Measurements from ENCODE around the gene PDP2. TPM values are rescaled to one million over a fixed set of nuclear protein-coding genes. Genes with fewer than 3 reads are reported as not detected.
"Not testable (repeated sequence)": the region's sequence is repeated elsewhere in the genome, so short reads cannot be mapped to it uniquely, and the experiment has no call there.

The PDP2 gene
- total RNA-seq, 4 donors from 2014 or later: 12.3 to 29.9 (median 15.5) TPM

DNA sequence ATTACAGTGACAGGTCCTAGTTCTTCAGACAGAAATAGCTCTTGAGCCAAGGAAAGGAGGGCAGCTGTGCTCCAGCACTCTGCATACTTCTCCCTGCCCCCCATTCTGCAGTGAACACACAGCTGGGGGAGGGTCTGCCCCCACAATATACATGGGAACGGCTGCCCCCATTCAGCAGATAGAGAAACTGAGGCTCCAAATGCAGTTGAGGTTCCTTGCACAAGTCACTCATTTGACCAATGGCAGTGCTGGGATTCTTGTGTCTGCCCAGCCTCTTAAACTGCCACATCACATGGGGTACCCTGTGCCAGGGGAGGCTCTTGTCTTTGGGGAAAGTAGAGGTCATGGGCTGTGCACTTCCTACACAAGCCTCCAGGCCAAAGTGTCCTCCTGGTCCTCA lies 10.9 kb upstream of the PDP2 start:
- 77 to 93% methylated on average over 1 of the region's 1 CpG for WGBS, 2 donors
- DNase-seq (ENCODE audit: low spot score in 2 of 2): no peak
- Histone ChIP-seq H3K27me3 (no peaks in the 10 kb centered on the region), H3K27ac (no peak overlapping the region), H3K9me3 (no peaks in the 10 kb centered on the region), H3K36me3 (no peaks in the 10 kb centered on the region), H3K4me1 (peaks cover 0 to 26% (median 8%) of the 10 kb centered on the region in 4 donors), H3K4me3 (no peak overlapping the region)
- no peak for TF ChIP-seq EP300 (IDR thresholded peaks at IDR 0.05)
- TF ChIP-seq POLR2A (IDR thresholded peaks at IDR 0.05): no peak
- TF ChIP-seq, protein P1, sequence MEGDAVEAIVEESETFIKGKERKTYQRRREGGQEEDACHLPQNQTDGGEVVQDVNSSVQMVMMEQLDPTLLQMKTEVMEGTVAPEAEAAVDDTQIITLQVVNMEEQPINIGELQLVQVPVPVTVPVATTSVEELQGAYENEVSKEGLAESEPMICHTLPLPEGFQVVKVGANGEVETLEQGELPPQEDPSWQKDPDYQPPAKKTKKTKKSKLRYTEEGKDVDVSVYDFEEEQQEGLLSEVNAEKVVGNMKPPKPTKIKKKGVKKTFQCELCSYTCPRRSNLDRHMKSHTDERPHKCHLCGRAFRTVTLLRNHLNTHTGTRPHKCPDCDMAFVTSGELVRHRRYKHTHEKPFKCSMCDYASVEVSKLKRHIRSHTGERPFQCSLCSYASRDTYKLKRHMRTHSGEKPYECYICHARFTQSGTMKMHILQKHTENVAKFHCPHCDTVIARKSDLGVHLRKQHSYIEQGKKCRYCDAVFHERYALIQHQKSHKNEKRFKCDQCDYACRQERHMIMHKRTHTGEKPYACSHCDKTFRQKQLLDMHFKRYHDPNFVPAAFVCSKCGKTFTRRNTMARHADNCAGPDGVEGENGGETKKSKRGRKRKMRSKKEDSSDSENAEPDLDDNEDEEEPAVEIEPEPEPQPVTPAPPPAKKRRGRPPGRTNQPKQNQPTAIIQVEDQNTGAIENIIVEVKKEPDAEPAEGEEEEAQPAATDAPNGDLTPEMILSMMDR (IDR thresholded peaks at IDR 0.05): no peak

DNA sequence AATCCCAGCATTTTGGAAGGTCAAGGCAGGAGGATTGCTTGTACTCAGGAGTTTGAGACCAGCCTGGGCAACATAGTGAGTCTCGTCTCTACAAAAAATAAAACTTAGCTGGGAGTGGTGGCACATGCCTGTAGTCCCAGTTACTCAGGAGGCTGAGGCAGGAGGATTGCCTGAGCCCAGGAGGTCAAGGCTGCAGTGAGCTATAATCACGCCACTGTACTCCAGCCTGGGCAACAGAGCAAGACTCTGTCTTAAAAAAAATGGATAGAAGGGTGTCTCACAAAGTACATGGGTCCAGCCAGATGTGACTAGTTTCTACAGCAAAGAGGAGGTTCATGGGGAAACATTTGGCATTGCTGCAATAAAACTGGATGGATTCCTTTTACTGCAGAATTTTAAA lies 9.0 kb upstream of the PDP2 start:
- not testable (repeated sequence) for DNase-seq (ENCODE audit: low spot score in 2 of 2); H3K9me3 ChIP-seq; H3K4me3 ChIP-seq; H3K36me3 ChIP-seq; H3K27me3 ChIP-seq; H3K27ac ChIP-seq
- peaks cover 0 to 34% (median 8%) of the 10 kb centered on the region in 4 donors for H3K4me1 ChIP-seq
- 93 to 98% methylated on average over 2 of the region's 2 CpGs for WGBS, 2 donors

DNA sequence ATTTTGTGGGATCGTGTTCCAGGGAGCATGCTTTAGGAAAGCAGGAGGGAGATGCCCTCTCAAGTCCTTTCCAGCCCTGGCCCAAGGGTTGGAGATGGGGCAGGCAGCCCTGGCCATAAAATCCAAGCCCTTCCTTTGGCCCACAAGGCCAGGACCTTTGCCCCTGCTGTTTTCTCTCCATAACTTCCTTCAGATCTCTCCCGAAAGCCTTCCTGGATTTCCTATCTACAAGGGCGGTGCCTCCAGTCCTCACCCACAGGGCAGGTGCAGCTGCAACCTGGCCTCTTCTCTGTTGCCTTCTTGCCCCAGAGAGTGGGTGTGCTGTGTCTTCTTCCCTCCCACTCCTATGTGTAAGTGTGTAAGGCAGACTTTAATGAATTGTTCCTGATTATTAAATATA lies 8.5 kb upstream of the PDP2 start:
- H3K36me3 ChIP-seq: no peaks in the 10 kb centered on the region
- peaks cover 0 to 34% (median 8%) of the 10 kb centered on the region in 4 donors for H3K4me1 ChIP-seq
- 83 to 92% methylated on average over 3 of the region's 3 CpGs for WGBS, 2 donors
- no peak overlapping the region for H3K4me3 ChIP-seq
- H3K9me3 ChIP-seq: no peaks in the 10 kb centered on the region
- TF ChIP-seq POLR2A (IDR thresholded peaks at IDR 0.05): no peak
- TF ChIP-seq EP300 (IDR thresholded peaks at IDR 0.05): no peak
- TF ChIP-seq, protein P1 (IDR thresholded peaks at IDR 0.05): no peak
- DNase-seq (ENCODE audit: low spot score in 2 of 2): no peak
- H3K27me3 ChIP-seq: no peaks in the 10 kb centered on the region
- no peak overlapping the region for H3K27ac ChIP-seq

DNA sequence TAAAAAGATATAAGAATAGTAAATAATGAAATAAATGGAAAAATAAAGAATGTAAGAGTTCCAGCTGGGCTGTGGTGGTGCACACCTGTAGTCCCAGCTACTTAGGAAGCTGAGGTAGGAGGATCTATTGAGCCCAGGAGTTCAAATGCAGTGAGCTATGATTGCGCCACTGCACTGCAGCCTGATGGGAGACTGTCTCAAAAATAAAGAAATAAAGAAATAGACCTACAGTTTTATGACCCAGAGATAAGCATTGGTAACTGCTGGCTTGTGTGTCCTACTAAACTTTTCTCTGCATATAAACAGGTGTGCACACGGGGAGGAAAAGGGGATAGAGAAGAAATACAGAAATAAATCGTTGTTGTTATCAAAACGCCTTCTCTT lies 7.8 kb upstream of the PDP2 start:
- Histone ChIP-seq H3K36me3 (no peaks in the 10 kb centered on the region), H3K4me1 (peaks cover 0 to 33% (median 8%) of the 10 kb centered on the region in 4 donors), H3K9me3 (no peaks in the 10 kb centered on the region), H3K27me3 (no peaks in the 10 kb centered on the region), H3K4me3 (peak overlapping the region; percentile 15 to 39 (median 28)), H3K27ac (peak overlapping the region; percentile 55 to 81 (median 70))
- TF ChIP-seq POLR2A (IDR thresholded peaks at IDR 0.05) (no peak), EP300 (IDR thresholded peaks at IDR 0.05) (no peak)
- TF ChIP-seq, protein P1 (IDR thresholded peaks at IDR 0.05): no peak
- no peak for DNase-seq (ENCODE audit: low spot score in 2 of 2)
- WGBS, 2 donors: 58% methylated on average over 4 of the region's 4 CpGs

DNA sequence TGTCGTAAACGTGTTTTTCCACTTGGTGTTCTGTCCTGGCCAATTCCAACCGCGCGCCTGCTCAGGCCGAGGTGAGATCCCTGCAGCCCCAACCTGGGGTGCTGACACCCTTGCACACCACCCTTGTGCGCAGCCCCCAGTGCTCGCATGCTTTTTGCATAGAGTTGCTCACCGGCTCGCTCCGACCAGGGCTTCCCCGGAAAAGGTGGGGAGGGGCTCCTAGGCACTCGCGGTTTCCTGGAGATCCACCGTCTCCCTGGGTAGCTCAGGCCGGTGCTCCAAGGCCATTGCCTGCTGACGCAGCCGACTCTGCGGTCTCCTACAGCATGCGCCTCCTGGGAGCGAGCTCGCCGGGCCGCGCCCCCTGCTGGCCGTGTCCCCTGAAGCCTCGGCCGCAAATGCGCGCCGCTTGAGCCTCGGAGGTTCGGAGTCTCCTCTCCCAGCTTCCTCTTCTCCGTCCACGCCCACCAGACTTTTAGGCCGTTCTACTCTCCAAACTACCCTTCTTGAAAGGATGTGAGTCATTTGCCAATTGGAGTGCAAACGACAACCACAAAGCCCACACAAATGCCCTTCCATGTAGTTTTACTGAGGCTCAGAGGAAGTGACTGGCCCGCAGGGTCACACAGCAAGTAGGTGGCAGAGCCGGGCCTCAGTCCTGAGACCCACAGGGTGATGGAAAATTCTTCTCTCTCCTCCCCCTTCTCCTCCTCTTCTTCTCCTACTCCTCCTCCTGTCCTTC lies 7.2 kb upstream of the PDP2 start:
- no peaks in the 10 kb centered on the region for H3K27me3 ChIP-seq
- WGBS, 2 donors: 4 to 5% methylated on average over 39 of the region's 39 CpGs
- TF ChIP-seq POLR2A (IDR thresholded peaks at IDR 0.05) (no peak), EP300 (IDR thresholded peaks at IDR 0.05) (peak in 1 of 2 donors; percentile 59)
- TF ChIP-seq, protein P1 (IDR thresholded peaks at IDR 0.05): peak; percentile 84 to 95 (median 87)
- peak overlapping the region; percentile 55 to 81 (median 70) for H3K27ac ChIP-seq
- H3K4me1 ChIP-seq: peaks cover 0 to 29% (median 8%) of the 10 kb centered on the region in 4 donors
- peak; percentile 76 to 77 for DNase-seq (ENCODE audit: low spot score in 2 of 2)
- H3K4me3 ChIP-seq: peak overlapping the region; percentile 15 to 39 (median 28)
- no peaks in the 10 kb centered on the region for H3K36me3 ChIP-seq
- no peaks in the 10 kb centered on the region for H3K9me3 ChIP-seq

Measured in tibial nerve (tissue), 4 donors.